ENCODE measurements around the gene HSPA4. TPM values are rescaled to one million over a fixed set of nuclear protein-coding genes. Genes with fewer than 3 reads are reported as not detected.

Gene HSPA4
- total and polyA plus RNA-seq, 2 donors (not counting 3 experiments of a cell fraction or from before 2014, with no cell fraction given): 11.2 to 161 TPM

GRCh38 chr5:133081036-133081435 lies 29.2 kb downstream of the HSPA4 start:
- no peak for FAIRE-seq
- peaks cover 61% of the 10 kb centered on the region for H3K79me2 ChIP-seq (ENCODE audit: control insufficient read depth, insufficient read depth, low read length)
- no peak overlapping the region for H3K4me3 ChIP-seq (replicated peaks in 1 of 3; ENCODE audit: insufficient read depth in 1 of 3, low read depth in 1 of 3, low read length in 3 of 3)
- H3K27me3 ChIP-seq (ENCODE audit: control insufficient read depth in 2 of 2, insufficient read depth in 2 of 2, low read length in 2 of 2): no peaks in the 10 kb centered on the region
- no peak overlapping the region for H3K9ac ChIP-seq (replicated peaks; ENCODE audit: extremely low read depth, insufficient read depth, low read length)
- BruUV-seq (replicated peaks): no TSS peak
- no peaks in the 10 kb centered on the region for H4K20me1 ChIP-seq (replicated peaks; ENCODE audit: control insufficient read depth, extremely low read depth, insufficient read depth, low read length)
- ChIA-PET CTCF (no interaction called here), POLR2A (no interaction called here)
- H3K36me3 ChIP-seq (ENCODE audit: control insufficient read depth in 2 of 2, extremely low read depth in 1 of 2, insufficient read depth in 2 of 2, low read length in 2 of 2): peaks cover 0 to 4% of the 10 kb centered on the region in 2 experiments
- no peaks in the 10 kb centered on the region for H3K9me3 ChIP-seq (replicated peaks; ENCODE audit: control insufficient read depth, insufficient read depth, low read length)
- no peaks in the 10 kb centered on the region for H3K9me1 ChIP-seq (replicated peaks; ENCODE audit: control insufficient read depth, extremely low read depth, insufficient read depth, low read length)
- intact Hi-C loops (cut with micrococcal nuclease) (no loop called here), dilution Hi-C loops (cut with MboI; ENCODE audit: extremely low pct_ligation_motif_present, low sequenced_read_pairs) (no loop called here)
- no peak overlapping the region for H3K27ac ChIP-seq (ENCODE audit: insufficient read depth, low read depth, low read length)
- TF ChIP-seq MYC (IDR thresholded peaks at IDR 0.05; ENCODE audit: low read depth, low read length) (no peak), JUN (IDR thresholded peaks at IDR 0.05; ENCODE audit: borderline replicate concordance, insufficient read depth, insufficient read length, low read depth) (no peak), FOS (IDR thresholded peaks at IDR 0.05; ENCODE audit: borderline replicate concordance, insufficient read depth, low read length) (no peak), GATA2 (IDR thresholded peaks at IDR 0.05; ENCODE audit: insufficient read depth, insufficient read length, low read depth, low read length) (no peak), POLR2A (IDR thresholded peaks at IDR 0.05; ENCODE audit: low read depth, low read length) (no peak), EZH2 (IDR thresholded peaks at IDR 0.05; ENCODE audit: borderline replicate concordance, low read depth, low read length, severe bottlenecking) (no peak), POLR2AphosphoS5 (IDR thresholded peaks at IDR 0.05; ENCODE audit: insufficient read depth, low read depth, low read length) (no peak), MAX (IDR thresholded peaks at IDR 0.05; ENCODE audit: insufficient read depth, insufficient read length) (no peak), CTCF (IDR thresholded peaks at IDR 0.05; ENCODE audit: extremely low read depth in 1 of 2, insufficient read depth in 1 of 2, low read depth in 1 of 2, low read length in 2 of 2) (no peak)
- no peak overlapping the region for H2AFZ ChIP-seq (ENCODE audit: low read depth, low read length)
- H3K4me1 ChIP-seq (ENCODE audit: control insufficient read depth, extremely low read depth, insufficient read depth, low read length): no peaks in the 10 kb centered on the region
- no peak overlapping the region for H3K4me2 ChIP-seq (ENCODE audit: insufficient read depth, low read length)
- no peak for DNase-seq (ENCODE audit: low read depth, low spot score)
